Mesendoderm (in vitro differentiated cells): ENCODE measurements around the gene TSEN2.
A peak's percentile ranks its signal among the peaks of the same experiment; 100 is the strongest.

Experiments used
- DNase-seq: peaks from one replicate; pipeline ENCODE4 v3.0.0; 2013
- H2AK5ac ChIP-seq: 2 replicates; pipeline ENCODE4 v1.6.1; 2013; ENCODE audit warnings: low read length, inconsistent platforms
- H2BK120ac ChIP-seq: 2 replicates; pipeline ENCODE4 v1.6.1; 2013; ENCODE audit warnings: low read depth, mild to moderate bottlenecking, low read length, moderate library complexity, mixed read lengths
- H2BK15ac ChIP-seq: replicated peaks from 2 replicates; pipeline ENCODE4 v1.6.1; 2013; ENCODE audit warnings: low read depth, mild to moderate bottlenecking, moderate library complexity
- H2BK5ac ChIP-seq: 2 replicates; pipeline ENCODE4 v1.6.1; 2013; ENCODE audit warnings: low read length, inconsistent platforms
- H3K18ac ChIP-seq: 2 replicates; pipeline ENCODE4 v1.6.1; 2013; ENCODE audit warnings: mild to moderate bottlenecking, low read length, mixed read lengths
- H3K23ac ChIP-seq: one replicate; pipeline ENCODE4 v1.6.1; 2013; ENCODE audit warnings: low read length
- H3K27ac ChIP-seq: 2 replicates; pipeline ENCODE4 v1.5.1; 2013; ENCODE audit warnings: low read depth, mild to moderate bottlenecking, inconsistent platforms, low read length, moderate library complexity
- H3K27me3 ChIP-seq: 2 replicates; pipeline ENCODE4 v1.6.1; 2013; ENCODE audit warnings: low read length, control low read depth, mild to moderate bottlenecking, inconsistent platforms; ENCODE audit not compliant: insufficient read depth, poor library complexity
- H3K36me3 ChIP-seq: 2 replicates; pipeline ENCODE4 v1.6.1; 2013; ENCODE audit warnings: low read length, inconsistent platforms; ENCODE audit not compliant: control insufficient read depth, insufficient read depth
- H3K4ac ChIP-seq: one replicate; pipeline ENCODE4 v1.6.1; 2013; ENCODE audit warnings: low read depth, mild to moderate bottlenecking, low read length, moderate library complexity
- H3K4me1 ChIP-seq: 2 replicates; pipeline ENCODE4 v1.6.1; 2013; ENCODE audit warnings: low read depth, low read length, inconsistent platforms; ENCODE audit not compliant: control insufficient read depth
- H3K4me2 ChIP-seq: 2 replicates; pipeline ENCODE4 v1.6.1; 2013; ENCODE audit warnings: low read length
- H3K4me3 ChIP-seq: 2 replicates; pipeline ENCODE4 v1.5.1; 2013; ENCODE audit warnings: mild to moderate bottlenecking, low read length
- H3K56ac ChIP-seq: one replicate; pipeline ENCODE4 v1.6.1; 2013; ENCODE audit warnings: low read length
- H3K79me1 ChIP-seq: 2 replicates; pipeline ENCODE4 v1.6.1; 2013; ENCODE audit warnings: low read length, inconsistent platforms
- H3K79me2 ChIP-seq: 2 replicates; pipeline ENCODE4 v1.6.1; 2013; ENCODE audit warnings: mild to moderate bottlenecking, low read length; ENCODE audit not compliant: control insufficient read depth, insufficient read depth
- H3K9ac ChIP-seq: 2 replicates; pipeline ENCODE4 v1.6.1; 2013; ENCODE audit warnings: low read length, inconsistent platforms
- H4K5ac ChIP-seq: one replicate; pipeline ENCODE4 v1.6.1; 2013; ENCODE audit warnings: low read length
- H4K8ac ChIP-seq: one replicate; pipeline ENCODE4 v1.6.1; 2013; ENCODE audit warnings: low read depth, mild to moderate bottlenecking, control low read depth, low read length, moderate library complexity
- WGBS: extraction: QIAGEN DNeasy Blood & Tissue Kit; methylation state at CpG from one replicate; pipeline ENCODE4 v1.1.7; 2013; ENCODE audit warnings: low lambda C conversion rate, missing lambda C conversion rate; ENCODE audit not compliant: insufficient coverage; ENCODE audit errors: extremely low coverage; 5-methylcytosine and 5-hydroxymethylcytosine counted together

Gene TSEN2

DNA sequence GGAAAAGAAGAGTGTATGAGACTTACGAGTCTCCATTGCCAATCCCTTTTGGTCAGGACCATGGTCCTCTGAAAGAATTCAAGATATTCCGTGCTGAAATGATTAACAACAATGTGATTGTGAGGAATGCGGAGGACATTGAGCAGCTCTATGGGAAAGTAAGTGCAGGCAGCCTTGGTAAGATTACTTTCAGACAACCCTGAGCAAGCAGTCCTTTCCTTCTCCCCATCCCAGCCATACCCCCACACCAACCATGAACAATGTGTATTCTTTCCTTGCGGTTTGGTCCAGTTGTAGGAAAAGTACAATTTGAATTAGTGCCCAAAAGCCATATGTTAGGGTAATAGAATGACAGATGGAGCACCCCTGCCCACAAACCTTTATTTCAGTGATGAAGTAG lies 5.6 kb downstream of the TSEN2 start:
- Histone ChIP-seq H3K56ac (no peak overlapping the region), H4K8ac (no peak overlapping the region), H3K4me2 (no peak overlapping the region), H2BK15ac (no peak overlapping the region), H4K5ac (no peak overlapping the region), H2BK5ac (no peak overlapping the region), H3K27me3 (no peaks in the 10 kb centered on the region), H3K9ac (no peak overlapping the region), H3K4ac (no peak overlapping the region), H3K27ac (no peak overlapping the region), H2AK5ac (no peak overlapping the region), H3K18ac (no peak overlapping the region), H3K4me1 (no peaks in the 10 kb centered on the region), H3K4me3 (no peak overlapping the region), H3K79me1 (peaks cover 8% of the 10 kb centered on the region), H2BK120ac (no peak overlapping the region), H3K36me3 (no peaks in the 10 kb centered on the region), H3K79me2 (peaks cover 10% of the 10 kb centered on the region), H3K23ac (no peak overlapping the region)
- DNase-seq, result peak; percentile 39
- no CpG with 5 or more reads among the region's 4 CpGs for WGBS

DNA sequence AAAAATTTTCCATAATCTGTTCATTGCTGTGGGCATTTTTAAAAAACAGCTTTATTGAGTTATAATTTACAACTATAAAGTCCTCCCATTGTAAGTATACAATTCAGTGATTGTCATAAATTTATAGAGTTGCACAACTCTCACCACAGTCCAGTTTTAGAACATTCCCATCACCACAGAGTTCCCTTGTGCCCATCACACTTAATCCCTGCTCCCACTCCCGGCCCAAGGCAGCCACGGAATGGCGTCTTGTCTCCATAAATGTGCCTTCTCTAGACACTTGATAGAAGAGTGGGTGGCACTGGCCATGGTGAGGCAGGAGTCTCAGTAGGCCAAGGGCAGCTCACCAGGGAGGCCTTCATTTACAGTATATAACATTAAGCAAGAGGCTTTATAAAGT lies 6.3 kb downstream of the TSEN2 start:
- Histone ChIP-seq H2BK120ac (no peak overlapping the region), H3K18ac (no peak overlapping the region), H3K4ac (no peak overlapping the region), H2BK15ac (no peak overlapping the region), H3K36me3 (no peaks in the 10 kb centered on the region), H3K79me2 (peaks cover 4% of the 10 kb centered on the region), H3K4me3 (no peak overlapping the region), H2BK5ac (no peak overlapping the region), H3K4me2 (no peak overlapping the region), H3K4me1 (no peaks in the 10 kb centered on the region), H3K9ac (no peak overlapping the region), H3K56ac (no peak overlapping the region), H3K23ac (no peak overlapping the region), H3K27ac (no peak overlapping the region), H2AK5ac (no peak overlapping the region), H3K79me1 (peaks cover 3% of the 10 kb centered on the region), H4K8ac (no peak overlapping the region), H3K27me3 (no peaks in the 10 kb centered on the region), H4K5ac (no peak overlapping the region)
- DNase-seq, result no peak
- WGBS, result no CpG with 5 or more reads among the region's 3 CpGs

DNA sequence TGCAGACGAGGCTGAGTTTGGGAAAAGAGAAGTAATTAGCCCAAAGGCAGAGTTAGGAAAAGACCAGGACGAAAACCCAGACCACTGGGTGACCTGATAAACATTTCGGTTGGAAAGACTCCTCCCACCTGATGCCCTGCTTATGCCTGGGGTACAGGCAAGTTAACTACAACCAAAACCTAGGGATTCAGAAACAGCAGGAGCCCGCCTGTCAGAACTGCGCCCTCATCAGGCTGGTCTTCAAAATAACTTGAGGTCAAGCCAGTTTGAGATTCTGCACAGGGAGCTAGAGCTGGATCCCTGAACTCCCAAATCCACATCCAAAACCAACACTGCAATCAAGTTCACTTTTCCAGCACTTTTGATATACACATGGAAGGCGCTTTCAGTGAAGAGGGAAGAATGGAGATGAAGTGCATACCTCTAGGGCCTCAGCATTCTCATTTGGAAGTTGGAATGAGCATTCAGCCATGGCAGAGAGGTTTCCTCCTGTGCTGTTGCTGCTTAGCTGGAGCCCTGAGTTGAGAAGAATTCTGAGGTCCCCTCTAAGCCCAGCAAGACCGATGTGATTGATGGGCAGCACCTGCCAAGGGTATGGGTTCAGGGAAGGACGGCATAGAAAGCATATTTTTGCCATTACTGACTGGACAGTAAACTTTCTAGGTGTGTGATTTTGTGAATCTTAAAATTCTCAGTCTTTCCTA lies 11.6 kb downstream of the TSEN2 start:
- Histone ChIP-seq H3K56ac (no peak overlapping the region), H3K4me2 (no peak overlapping the region), H3K9ac (no peak overlapping the region), H4K5ac (no peak overlapping the region), H3K23ac (no peak overlapping the region), H2BK5ac (no peak overlapping the region), H2BK120ac (no peak overlapping the region), H3K79me2 (no peaks in the 10 kb centered on the region), H3K79me1 (peaks cover 2% of the 10 kb centered on the region), H2AK5ac (no peak overlapping the region), H3K18ac (no peak overlapping the region), H3K27ac (no peak overlapping the region), H3K36me3 (peaks cover 2% of the 10 kb centered on the region), H3K27me3 (no peaks in the 10 kb centered on the region), H3K4ac (no peak overlapping the region), H3K4me3 (no peak overlapping the region), H2BK15ac (no peak overlapping the region), H4K8ac (no peak overlapping the region), H3K4me1 (no peaks in the 10 kb centered on the region)
- no CpG with 5 or more reads among the region's 8 CpGs for WGBS
- DNase-seq, result peak; percentile 48

DNA sequence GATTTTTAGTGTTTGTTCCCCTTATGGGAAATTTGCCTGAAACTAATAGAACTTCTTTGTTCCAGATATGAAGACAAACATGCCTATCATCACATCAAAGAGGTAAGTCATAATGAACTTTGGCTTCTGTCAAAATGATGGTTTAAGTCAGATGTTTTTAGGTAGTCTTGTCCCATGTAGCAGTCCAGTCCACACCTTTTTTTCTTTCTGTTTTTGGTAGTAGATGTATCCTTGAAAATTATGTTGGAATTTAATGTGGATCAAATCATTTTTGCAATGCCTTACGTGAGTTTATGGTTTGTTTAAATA lies 12.1 kb downstream of the TSEN2 start:
- Histone ChIP-seq H3K18ac (no peak overlapping the region), H3K4me3 (no peak overlapping the region), H4K5ac (no peak overlapping the region), H3K79me1 (peaks cover 2% of the 10 kb centered on the region), H2BK120ac (no peak overlapping the region), H3K79me2 (no peaks in the 10 kb centered on the region), H2BK5ac (no peak overlapping the region), H2BK15ac (no peak overlapping the region), H3K9ac (no peak overlapping the region), H3K36me3 (peaks cover 2% of the 10 kb centered on the region), H3K4ac (no peak overlapping the region), H3K56ac (no peak overlapping the region), H3K27ac (no peak overlapping the region), H3K23ac (no peak overlapping the region), H3K4me2 (no peak overlapping the region), H3K4me1 (no peaks in the 10 kb centered on the region), H3K27me3 (no peaks in the 10 kb centered on the region), H4K8ac (no peak overlapping the region), H2AK5ac (no peak overlapping the region)
- no peak for DNase-seq
- WGBS, result no CpG with 5 or more reads among the region's 1 CpG

DNA sequence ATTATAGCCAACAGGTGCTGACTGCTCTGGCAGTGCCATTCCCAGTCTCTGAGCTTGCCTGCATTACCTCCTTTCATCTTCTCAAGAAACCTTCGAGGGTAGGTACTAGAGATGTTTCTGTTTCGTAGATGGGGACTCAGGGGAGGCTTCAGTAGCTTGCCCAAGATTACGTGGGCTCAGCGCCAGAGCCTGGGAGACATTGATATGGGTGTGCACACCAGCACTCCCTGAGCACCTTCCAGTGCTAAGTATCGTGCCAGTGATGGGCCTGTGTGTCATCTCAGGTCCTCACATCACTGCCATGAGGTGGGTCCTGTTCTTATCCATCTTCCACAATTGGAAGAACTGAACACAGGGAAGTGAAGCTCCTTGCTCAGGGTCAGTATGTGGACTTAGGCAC lies 15.2 kb downstream of the TSEN2 start:
- no peak for DNase-seq
- peaks cover 2% of the 10 kb centered on the region for H3K36me3 ChIP-seq

DNA sequence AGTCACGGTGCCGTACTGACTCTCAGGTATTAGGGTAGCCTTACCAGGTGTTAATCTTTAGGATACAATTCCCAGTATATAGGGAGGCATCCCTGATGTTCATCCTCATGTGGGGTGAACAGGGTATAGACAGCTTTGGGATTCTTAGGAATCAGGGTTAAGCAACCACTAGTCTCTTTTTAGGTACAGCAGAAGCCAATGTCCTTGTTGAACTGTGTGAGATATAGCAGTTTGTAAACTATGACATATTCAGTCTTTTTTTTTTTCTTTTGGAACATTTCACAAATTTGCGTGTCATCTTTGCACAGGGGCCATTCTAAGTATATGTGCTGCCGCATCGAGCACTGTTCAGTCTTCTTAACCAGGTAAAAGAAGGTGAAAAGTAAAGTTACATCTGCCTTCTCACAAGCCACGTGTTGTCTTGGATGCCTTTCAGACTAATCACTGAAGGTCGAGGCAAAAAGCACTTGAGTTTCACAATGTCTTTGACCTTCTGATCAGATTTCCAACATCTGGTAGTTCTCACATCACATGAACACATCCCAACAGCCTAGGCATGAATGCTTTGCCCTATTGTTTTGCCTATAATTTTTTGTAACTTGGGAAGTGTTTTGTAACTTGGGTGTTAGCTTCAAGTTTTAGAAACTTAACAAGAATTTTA lies 17.2 kb downstream of the TSEN2 start:
- no peak overlapping the region for H3K4ac ChIP-seq
- no peaks in the 10 kb centered on the region for H3K79me2 ChIP-seq
- no peak overlapping the region for H4K8ac ChIP-seq
- no peak overlapping the region for H2BK15ac ChIP-seq
- H4K5ac ChIP-seq, result no peak overlapping the region
- H2AK5ac ChIP-seq, result no peak overlapping the region
- no peak overlapping the region for H3K23ac ChIP-seq
- H3K36me3 ChIP-seq, result peaks cover 2% of the 10 kb centered on the region
- no peak overlapping the region for H3K56ac ChIP-seq
- no peak overlapping the region for H3K4me3 ChIP-seq
- no peaks in the 10 kb centered on the region for H3K79me1 ChIP-seq
- no peak overlapping the region for H3K27ac ChIP-seq
- H3K4me2 ChIP-seq, result no peak overlapping the region
- no peak overlapping the region for H3K18ac ChIP-seq
- no CpG with 5 or more reads among the region's 7 CpGs for WGBS
- H3K4me1 ChIP-seq, result no peaks in the 10 kb centered on the region
- no peak overlapping the region for H2BK5ac ChIP-seq
- H3K27me3 ChIP-seq, result no peaks in the 10 kb centered on the region
- no peak overlapping the region for H2BK120ac ChIP-seq
- no peak for DNase-seq
- H3K9ac ChIP-seq, result no peak overlapping the region

More for the DNA sequence above, 15.2 kb downstream of the TSEN2 start:
- Histone ChIP-seq H3K79me1 (peaks cover 2% of the 10 kb centered on the region), H2BK120ac (no peak overlapping the region), H3K27ac (no peak overlapping the region), H2BK5ac (no peak overlapping the region), H3K4me3 (no peak overlapping the region), H3K23ac (no peak overlapping the region), H4K8ac (no peak overlapping the region), H4K5ac (no peak overlapping the region), H3K4me1 (no peaks in the 10 kb centered on the region), H3K4ac (no peak overlapping the region), H3K27me3 (no peaks in the 10 kb centered on the region), H3K79me2 (no peaks in the 10 kb centered on the region), H3K4me2 (no peak overlapping the region), H2BK15ac (no peak overlapping the region), H2AK5ac (no peak overlapping the region), H3K18ac (no peak overlapping the region), H3K56ac (no peak overlapping the region), H3K9ac (no peak overlapping the region)
- WGBS, result no CpG with 5 or more reads among the region's 5 CpGs
